SU-DHL-6 (cell line): ENCODE results near the gene BHMT2.

Source experiments
- CTCF ChIP-seq: fragments of 200-600 bp; sonication (generic); IDR thresholded peaks from one replicate; pipeline ENCODE4 v1.5.1; 2017; ENCODE audit warnings: antibody characterized with exemption, mild to moderate bottlenecking, low read length, moderate library complexity; ENCODE audit not compliant: insufficient read depth, poor library complexity, severe bottlenecking
- EZH2phosphoT487 ChIP-seq: fragments of 200-600 bp; sonication (generic), shearing (Covaris generic); conservative IDR thresholded peaks from 2 replicates; pipeline ENCODE4 v1.6.1; 2018; ENCODE audit warnings: mild to moderate bottlenecking, antibody characterized with exemption, low read length, moderate library complexity, mixed read lengths

- TF ChIP-seq CTCF (no peak), EZH2phosphoT487 (no peak)
Observed at GRCh38 chr5:79062436-79062835, 7.1 kb upstream of the BHMT2 start.
